ENCODE results near the gene SLC39A12.
A peak's percentile ranks its signal among the peaks of the same experiment; 100 is the strongest.
"Not testable (repeated sequence)": the region's sequence is repeated elsewhere in the genome, so short reads cannot be mapped to it uniquely, and the experiment has no call there.

The SLC39A12 gene

GRCh38 chr10:17921378-17921777 is 30.3 kb upstream of the SLC39A12 start:
- no peak for ATAC-seq
- no peak for TF ChIP-seq RARB (CRISPR knock-in tag; IDR thresholded peaks at IDR 0.05)
- TF ChIP-seq CSDC2 (CRISPR knock-in tag; IDR thresholded peaks at IDR 0.05), result no peak
- TF ChIP-seq ZFP3 (CRISPR knock-in tag; IDR thresholded peaks at IDR 0.05), result no peak
- TF ChIP-seq PATZ1 (CRISPR knock-in tag; IDR thresholded peaks at IDR 0.05; ENCODE audit: borderline replicate concordance), result no peak
- no peak for TF ChIP-seq ISL1 (CRISPR knock-in tag; IDR thresholded peaks at IDR 0.05)

GRCh38 chr10:17923728-17924127 is 28.0 kb upstream of the SLC39A12 start:
- ATAC-seq, result peak; percentile 87
- TF ChIP-seq ZNF70 (CRISPR knock-in tag; IDR thresholded peaks at IDR 0.05) (no peak), TSHZ2 (CRISPR knock-in tag; IDR thresholded peaks at IDR 0.05) (no peak), PATZ1 (CRISPR knock-in tag; IDR thresholded peaks at IDR 0.05; ENCODE audit: borderline replicate concordance) (no peak), POU6F1 (CRISPR knock-in tag; IDR thresholded peaks at IDR 0.05; ENCODE audit: borderline replicate concordance, low read depth) (no peak), CSDC2 (CRISPR knock-in tag; IDR thresholded peaks at IDR 0.05) (no peak), BACH2 (CRISPR knock-in tag; IDR thresholded peaks at IDR 0.05; ENCODE audit: borderline replicate concordance) (no peak), GLIS3 (CRISPR knock-in tag; IDR thresholded peaks at IDR 0.05) (no peak), OSR1 (CRISPR knock-in tag; IDR thresholded peaks at IDR 0.05) (no peak), TOX (CRISPR knock-in tag; IDR thresholded peaks at IDR 0.05; ENCODE audit: borderline replicate concordance) (no peak), CSRNP3 (CRISPR knock-in tag; IDR thresholded peaks at IDR 0.05) (no peak), ZC3H10 (CRISPR knock-in tag; IDR thresholded peaks at IDR 0.05) (no peak)

- ATAC-seq, result no peak
- TF ChIP-seq RARB (CRISPR knock-in tag; IDR thresholded peaks at IDR 0.05), result no peak
- TF ChIP-seq ESRRG (CRISPR knock-in tag; IDR thresholded peaks at IDR 0.05), result no peak
- no peak for TF ChIP-seq PATZ1 (CRISPR knock-in tag; IDR thresholded peaks at IDR 0.05; ENCODE audit: borderline replicate concordance)
- no peak for TF ChIP-seq POU6F1 (CRISPR knock-in tag; IDR thresholded peaks at IDR 0.05; ENCODE audit: borderline replicate concordance, low read depth)
- TF ChIP-seq ZFP3 (CRISPR knock-in tag; IDR thresholded peaks at IDR 0.05), result no peak
- TF ChIP-seq CSRNP3 (CRISPR knock-in tag; IDR thresholded peaks at IDR 0.05), result no peak
These were observed 8.5 kb upstream of the SLC39A12 start for GRCh38 chr10:17943033-17943745.

GRCh38 chr10:17950269-17950668 is 1.4 kb upstream of the SLC39A12 start:
- not testable (repeated sequence) for ATAC-seq
